ENCODE measurements around the gene SLC12A7.

- TF ChIP-seq GABPB1 (CRISPR knock-in tag; IDR thresholded peaks at IDR 0.05) (no peak), MED1 (CRISPR knock-in tag; IDR thresholded peaks at IDR 0.05) (no peak), RXRA (CRISPR knock-in tag; IDR thresholded peaks at IDR 0.05) (no peak), TCF7 (IDR thresholded peaks at IDR 0.05; ENCODE audit: low read depth) (no peak), SP1 (IDR thresholded peaks at IDR 0.05) (no peak), SP1 (CRISPR knock-in tag; IDR thresholded peaks at IDR 0.05) (no peak), ZNF17 (CRISPR knock-in tag; IDR thresholded peaks at IDR 0.05) (no peak), CREM (IDR thresholded peaks at IDR 0.05) (no peak), CREM (CRISPR knock-in tag; IDR thresholded peaks at IDR 0.05) (no peak), ESRRA (CRISPR knock-in tag; IDR thresholded peaks at IDR 0.05; ENCODE audit: low read depth) (no peak), GTF2F1 (IDR thresholded peaks at IDR 0.05; ENCODE audit: low read length) (no peak)
Measured at GRCh38 chr5:1103093-1103492, 8.8 kb downstream of the SLC12A7 start.
